NCI-H2227 (cell line): ENCODE measurements around the gene ZRSR2.
A peak's percentile ranks its signal among the peaks of the same experiment; 100 is the strongest.
"Not testable (repeated sequence)": the region's sequence is repeated elsewhere in the genome, so short reads cannot be mapped to it uniquely, and the experiment has no call there.

Experiments used
- DNase-seq: peaks from one replicate; lab custom pipeline; 2025; ENCODE audit not compliant: unreplicated experiment; lab: John Stamatoyannopoulos, UW

Gene ZRSR2, protein sequence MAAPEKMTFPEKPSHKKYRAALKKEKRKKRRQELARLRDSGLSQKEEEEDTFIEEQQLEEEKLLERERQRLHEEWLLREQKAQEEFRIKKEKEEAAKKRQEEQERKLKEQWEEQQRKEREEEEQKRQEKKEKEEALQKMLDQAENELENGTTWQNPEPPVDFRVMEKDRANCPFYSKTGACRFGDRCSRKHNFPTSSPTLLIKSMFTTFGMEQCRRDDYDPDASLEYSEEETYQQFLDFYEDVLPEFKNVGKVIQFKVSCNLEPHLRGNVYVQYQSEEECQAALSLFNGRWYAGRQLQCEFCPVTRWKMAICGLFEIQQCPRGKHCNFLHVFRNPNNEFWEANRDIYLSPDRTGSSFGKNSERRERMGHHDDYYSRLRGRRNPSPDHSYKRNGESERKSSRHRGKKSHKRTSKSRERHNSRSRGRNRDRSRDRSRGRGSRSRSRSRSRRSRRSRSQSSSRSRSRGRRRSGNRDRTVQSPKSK

DNA sequence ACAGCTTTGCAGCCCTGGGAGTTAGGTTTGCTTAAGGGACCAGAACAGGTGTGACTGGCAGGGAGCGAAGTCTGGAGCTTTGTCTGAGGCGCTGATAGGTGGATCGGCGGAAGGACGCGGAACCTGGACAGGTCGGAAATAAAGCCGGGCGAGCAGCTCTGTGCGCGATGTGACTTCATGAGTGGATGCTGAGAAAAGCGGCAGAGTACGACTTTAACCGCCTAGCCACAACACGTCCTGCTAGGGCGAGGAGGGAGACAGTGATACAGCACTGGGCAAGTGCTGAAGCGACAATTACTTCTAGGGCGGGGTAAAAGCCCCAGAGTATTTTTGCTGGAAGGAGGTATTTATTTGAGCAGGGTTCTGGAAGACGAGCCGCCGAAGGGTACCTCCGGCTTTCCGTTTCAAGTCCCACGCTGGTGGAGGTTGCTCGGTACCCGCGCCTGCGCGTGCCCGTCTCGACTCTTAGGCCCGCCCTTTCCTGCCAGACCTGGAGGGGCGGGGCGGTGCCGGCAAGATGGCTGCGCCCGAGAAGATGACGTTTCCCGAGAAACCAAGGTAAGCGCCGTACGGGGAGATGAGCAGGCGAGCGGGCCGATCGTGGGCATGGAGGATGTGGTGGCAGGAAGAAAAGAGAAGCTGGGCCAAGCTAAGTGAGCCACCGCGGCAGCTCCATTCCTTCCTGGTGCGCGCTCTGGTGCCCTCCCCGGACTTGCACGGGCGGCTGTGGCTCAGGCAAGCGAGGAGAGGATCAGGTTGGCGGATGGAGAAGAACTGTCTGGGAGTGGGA lies at the start of gene ZRSR2:
Gene ZRSR2 (plus strand): TSS at position 506 of the 790 bp plus-strand sequence. CDS start 12 bp downstream, at position 518.
- peak; percentile 95 for DNase-seq

DNA sequence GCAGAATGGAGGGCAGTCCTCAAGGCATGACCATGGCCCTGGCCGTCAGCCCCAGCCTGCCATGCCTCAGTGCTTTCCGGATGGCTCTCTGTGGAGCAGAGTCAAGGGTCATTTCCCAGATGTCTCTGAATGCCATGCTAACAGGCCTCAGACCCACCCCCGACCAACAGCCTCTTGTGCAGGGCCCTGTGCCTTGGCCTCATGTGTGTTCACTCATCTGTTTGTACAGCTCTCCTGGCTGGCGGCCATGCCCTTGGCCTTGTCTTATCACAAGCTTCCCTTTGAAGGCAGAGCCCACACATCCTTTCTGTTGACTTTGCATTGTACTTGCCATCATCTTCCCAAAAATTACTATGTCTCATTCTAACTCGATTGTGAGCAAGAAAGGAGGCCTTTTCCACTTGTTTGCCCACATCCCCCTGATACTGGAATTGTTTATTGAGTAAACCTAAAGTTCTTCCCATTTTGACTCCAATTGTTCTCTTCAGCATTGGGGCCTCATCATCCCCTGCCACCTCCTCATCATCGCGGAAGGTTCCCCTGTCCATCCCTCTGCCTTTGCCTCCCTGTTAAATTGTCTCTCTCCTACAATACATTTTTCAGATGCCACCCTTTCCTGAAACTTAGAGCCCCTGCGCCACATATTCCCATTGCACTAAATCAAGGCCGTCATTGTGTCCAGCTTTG lies 46.0 kb upstream of the ZRSR2 start:
- DNase-seq: no peak

DNA sequence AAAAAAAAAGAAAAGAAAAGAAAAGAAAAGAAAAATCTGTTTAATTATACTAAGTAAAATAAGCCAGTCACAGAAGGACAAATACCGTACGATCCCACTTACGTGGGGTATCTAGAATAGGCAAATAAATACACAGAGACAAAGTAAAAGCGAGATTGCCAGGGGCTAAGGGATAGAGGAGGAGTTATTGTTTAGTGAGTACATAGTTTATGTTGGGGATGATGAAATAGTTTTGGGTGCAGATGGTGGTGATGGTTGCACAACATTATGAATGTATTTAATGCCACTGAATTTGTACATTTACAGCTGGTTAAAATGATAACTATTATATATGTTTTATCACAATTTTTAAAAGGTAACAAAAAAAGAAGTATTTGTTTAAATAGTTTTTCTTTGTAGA lies 45.1 kb upstream of the ZRSR2 start:
- DNase-seq: no peak

DNA sequence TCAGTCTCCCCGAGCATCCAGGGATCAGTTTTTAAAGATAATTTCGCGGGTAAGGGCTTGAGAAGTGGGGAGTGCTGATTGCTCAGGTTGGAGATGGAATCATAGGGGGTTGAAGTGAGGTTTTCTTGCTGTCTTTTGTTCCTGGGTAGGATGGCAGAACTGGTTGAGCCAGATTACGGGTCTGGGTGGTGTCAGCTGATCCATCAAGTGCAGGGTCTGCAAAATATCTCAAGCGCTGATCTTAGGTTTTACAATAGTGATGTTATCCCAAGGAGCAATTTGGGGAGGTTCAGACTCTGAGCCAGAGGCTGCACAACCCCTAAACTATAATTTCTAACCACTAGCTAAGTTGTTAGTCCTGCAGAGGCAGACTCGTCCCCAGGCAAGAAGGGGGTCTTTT lies 43.6 kb upstream of the ZRSR2 start:
- not testable (repeated sequence) for DNase-seq

- no peak for DNase-seq
Measured at GRCh38 chrX:15747626-15748173, 42.6 kb upstream of the ZRSR2 start.

GRCh38 chrX:15748841-15749240 lies 41.4 kb upstream of the ZRSR2 start:
- no peak for DNase-seq

DNA sequence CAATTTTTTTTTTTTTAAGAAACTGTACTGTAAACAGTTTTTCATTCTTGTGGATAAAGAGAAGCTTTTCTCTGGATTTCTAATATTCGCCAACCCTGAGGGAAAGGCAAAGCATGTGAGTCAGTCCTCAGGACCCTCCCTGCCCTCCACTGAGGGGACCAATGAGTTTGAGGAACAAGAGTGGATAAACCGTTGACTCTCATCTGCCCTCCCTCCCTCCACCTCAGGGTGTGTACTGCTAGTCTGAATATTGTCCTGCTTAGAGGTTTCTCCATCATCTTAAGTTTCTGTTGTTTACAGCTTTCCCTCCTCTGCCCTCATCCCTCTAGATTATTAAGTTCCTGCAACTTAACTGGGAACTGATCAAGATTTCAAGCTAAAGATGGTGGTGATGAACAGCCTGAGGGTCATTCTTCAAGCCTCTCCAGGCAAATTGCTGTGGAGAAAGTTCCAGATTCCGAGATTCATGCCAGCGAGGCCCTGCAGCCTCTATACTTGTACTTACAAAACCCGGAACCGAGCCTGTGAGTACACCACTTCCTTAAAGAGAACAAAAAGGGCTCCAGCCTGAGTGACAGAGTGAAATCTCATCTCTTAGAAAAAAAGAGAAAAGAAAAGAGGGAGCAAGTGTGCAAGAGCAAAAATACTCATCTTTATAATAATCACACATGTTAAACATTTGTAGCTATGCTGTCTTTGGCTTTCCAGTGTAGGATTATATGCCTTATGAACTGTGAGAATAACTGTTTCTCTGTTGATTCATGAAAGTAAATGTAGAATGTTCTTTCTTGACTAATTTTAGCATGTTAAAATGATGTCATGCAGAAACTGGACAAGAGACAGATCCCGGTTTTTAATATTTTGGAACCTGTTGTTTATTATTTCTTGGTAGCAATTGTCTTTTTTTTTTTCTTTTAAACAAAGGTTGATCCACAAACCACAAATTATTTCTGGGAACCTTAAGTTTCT lies 40.4 kb upstream of the ZRSR2 start:
- no peak for DNase-seq

- no peak for DNase-seq
Measured at GRCh38 chrX:15750611-15751154, 39.6 kb upstream of the ZRSR2 start.

DNA sequence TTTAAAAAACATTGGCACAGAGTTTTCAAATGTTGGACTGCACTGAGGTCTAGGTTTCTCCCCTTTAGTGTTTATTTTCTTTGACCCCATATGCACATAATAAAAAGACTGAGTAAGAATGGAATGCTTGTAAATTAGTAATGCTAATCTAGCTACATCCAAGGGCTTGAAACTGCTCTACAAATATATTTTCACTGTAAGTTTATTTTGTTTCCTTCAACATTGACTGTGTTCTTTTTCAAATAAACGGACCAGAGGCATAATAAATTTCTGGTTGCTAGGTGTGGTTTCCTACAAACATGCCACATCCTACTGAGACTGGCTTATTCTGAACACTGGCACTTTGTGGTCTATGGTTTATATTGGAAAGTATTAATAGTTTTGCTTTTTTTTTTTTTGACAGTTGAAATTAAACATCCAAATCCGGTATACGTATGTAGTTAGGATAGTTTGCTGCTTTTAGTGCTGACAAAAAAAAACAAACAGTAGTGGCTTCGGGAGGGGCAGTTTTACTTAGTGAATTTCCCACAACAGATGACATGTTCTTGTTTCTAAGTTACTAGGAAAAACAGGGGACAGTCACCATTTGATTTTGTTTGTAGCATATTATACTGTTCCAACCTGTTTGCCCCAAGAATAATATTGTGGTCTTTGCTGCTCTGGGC lies 39.0 kb upstream of the ZRSR2 start:
- DNase-seq: no peak

DNA sequence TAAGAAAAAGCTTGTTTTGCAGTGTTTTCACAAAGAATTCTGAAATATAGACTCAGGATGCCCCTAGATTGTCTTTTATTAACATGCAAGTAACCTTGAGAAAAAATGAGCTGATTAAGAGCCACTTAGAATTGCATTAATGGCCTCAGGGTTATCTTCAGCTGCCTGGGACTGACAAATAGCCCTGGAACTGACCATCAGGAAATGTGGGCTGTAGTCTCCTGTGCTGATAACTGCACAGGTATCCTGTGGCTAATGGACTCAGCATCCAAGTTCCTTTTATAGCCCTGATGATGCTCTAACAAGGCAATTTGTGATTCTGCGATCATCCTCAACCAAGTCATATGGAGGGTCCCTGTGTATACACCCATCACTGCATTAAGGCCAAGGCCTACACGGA lies 35.2 kb upstream of the ZRSR2 start:
- no peak for DNase-seq

- no peak for DNase-seq
Measured at GRCh38 chrX:15758140-15758539, 32.1 kb upstream of the ZRSR2 start.

- not testable (repeated sequence) for DNase-seq
Measured at GRCh38 chrX:15759886-15760285, 30.4 kb upstream of the ZRSR2 start.

GRCh38 chrX:15761564-15762191 lies 28.6 kb upstream of the ZRSR2 start:
- DNase-seq: peak; percentile 43

DNA sequence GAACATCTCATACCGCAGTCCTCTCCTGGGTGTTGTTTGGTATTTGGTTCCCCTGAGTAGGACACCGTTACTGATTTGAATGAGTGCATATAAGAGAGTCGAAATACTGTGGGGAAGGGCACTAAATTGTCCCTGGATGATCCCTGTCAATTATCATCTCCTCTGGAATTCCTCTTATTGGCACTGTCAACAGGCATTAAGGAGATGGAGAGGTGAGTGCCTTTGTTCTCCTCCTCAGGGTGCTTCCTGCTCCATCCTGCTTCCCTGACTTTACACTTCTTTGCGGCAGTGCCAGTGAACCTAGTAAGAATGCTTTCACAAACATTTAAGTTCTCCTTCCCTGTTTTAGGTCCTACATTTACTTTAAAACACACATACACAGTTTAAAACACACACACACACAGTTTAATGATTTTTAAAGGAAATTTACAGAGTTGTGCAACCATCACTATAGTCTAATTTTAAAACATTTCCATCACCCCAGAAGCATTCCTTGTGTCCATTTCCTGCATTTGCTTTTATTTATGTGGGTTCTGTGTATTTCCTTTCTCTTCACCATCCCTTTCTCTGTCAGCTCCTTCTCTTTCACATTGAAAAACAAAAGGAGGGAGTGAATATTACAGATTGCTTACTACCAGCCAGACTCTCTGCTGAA lies 20.9 kb upstream of the ZRSR2 start:
- no peak for DNase-seq

DNA sequence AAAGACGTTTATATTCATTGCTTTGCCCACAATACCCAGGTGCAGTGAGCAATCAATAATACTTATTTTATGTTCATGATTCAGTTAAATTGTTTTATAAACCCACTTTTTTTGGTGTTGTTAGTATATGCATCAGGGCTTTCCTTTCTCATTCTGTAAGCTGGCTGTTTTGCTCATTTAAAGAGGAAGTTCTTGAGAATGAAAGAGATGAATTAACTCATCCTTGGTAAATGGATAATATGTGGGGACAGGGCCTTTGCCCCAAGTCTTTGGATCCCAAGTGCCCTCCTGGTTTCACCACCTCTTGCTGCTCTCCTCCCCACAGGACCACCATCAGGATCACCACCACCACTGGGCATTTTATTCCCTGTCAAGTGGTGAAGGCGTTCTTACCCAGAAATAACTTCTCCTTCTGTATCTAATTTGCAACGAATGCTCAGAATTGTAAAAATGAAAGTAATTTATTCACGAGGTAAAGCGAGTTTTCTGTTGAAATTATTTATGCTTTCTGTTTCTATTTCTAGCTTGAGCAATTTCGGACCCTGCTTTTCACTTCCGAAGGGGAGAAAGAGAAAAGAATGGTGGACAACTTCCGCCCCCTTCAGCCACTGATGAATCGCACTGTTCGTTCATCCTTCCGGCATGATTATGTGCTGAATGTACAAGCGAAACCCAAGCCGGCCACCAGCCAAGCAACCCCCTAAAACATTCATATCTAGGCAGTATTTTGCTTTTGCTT lies 8.2 kb upstream of the ZRSR2 start:
- no peak for DNase-seq

GRCh38 chrX:15785176-15785750 lies 5.0 kb upstream of the ZRSR2 start:
- DNase-seq: no peak

GRCh38 chrX:15786915-15787314 lies 3.4 kb upstream of the ZRSR2 start:
- DNase-seq: no peak
